CD4-positive, CD25-positive, alpha-beta regulatory T cell (primary cell): ENCODE data around the gene BCAS1. TPM values are rescaled to one million over a fixed set of nuclear protein-coding genes. Genes with fewer than 3 reads are reported as not detected.
A peak's percentile ranks its signal among the peaks of the same experiment; 100 is the strongest.

Experiments
- ATAC-seq, 2 donors: fragments of 150-1000 bp; cut with Tn5 transposase; one replicate each; pipeline ENCODE4 v1.10.0; 2021; ENCODE audit warnings: low read depth in 2 of 2, moderate number of reproducible peaks in 2 of 2, moderate library complexity in 1 of 2
- DNase-seq, 3 donors: peaks; one replicate each; pipeline versions ENCODE4 v3.0.0 to v3.0.0-alpha.2; 2012 to 2022; ENCODE audit warnings: mixed read lengths in 1 of 3
- H3K27ac ChIP-seq: one replicate; pipeline ENCODE4 v1.7.0; 2013; ENCODE audit warnings: mild to moderate bottlenecking, low read length; ENCODE audit not compliant: insufficient read depth, poor library complexity, severe bottlenecking
- H3K27me3 ChIP-seq: one replicate; pipeline ENCODE4 v1.7.0; 2013; ENCODE audit warnings: low read length; ENCODE audit not compliant: control insufficient read depth, insufficient read depth
- H3K36me3 ChIP-seq: one replicate; pipeline ENCODE4 v1.7.0; 2013; ENCODE audit warnings: mild to moderate bottlenecking, low read length, moderate library complexity; ENCODE audit not compliant: control insufficient read depth, insufficient read depth
- H3K4me1 ChIP-seq: 2 replicates; pipeline ENCODE4 v1.7.0; 2013; ENCODE audit warnings: mild to moderate bottlenecking, low read length; ENCODE audit not compliant: insufficient read depth, control insufficient read depth, poor library complexity, severe bottlenecking
- H3K4me3 ChIP-seq: one replicate; pipeline ENCODE4 v1.7.0; 2013; ENCODE audit warnings: low read depth, mild to moderate bottlenecking, low read length, moderate library complexity
- H3K9me3 ChIP-seq, 2 experiments: 1 replicate in 1 of 2; 2 replicates in 1 of 2; pipeline ENCODE4 v1.7.0; 2013; ENCODE audit warnings: low read length in 2 of 2, mild to moderate bottlenecking in 1 of 2, moderate library complexity in 1 of 2; ENCODE audit not compliant: control insufficient read depth in 2 of 2
- H3K27ac Mint-ChIP-seq, 3 donors: one replicate each; pipeline ENCODE4 v1.8.0; 2020 to 2022; ENCODE audit warnings: mild to moderate bottlenecking in 3 of 3, mixed read lengths in 3 of 3, moderate library complexity in 2 of 3
- H3K27me3 Mint-ChIP-seq: one replicate; pipeline ENCODE4 v1.8.0; 2022; ENCODE audit warnings: mild to moderate bottlenecking, mixed read lengths
- H3K36me3 Mint-ChIP-seq: one replicate; pipeline ENCODE4 v1.8.0; 2020; ENCODE audit warnings: mixed read lengths
- H3K4me1 Mint-ChIP-seq, 4 donors: one replicate each; pipeline ENCODE4 v1.8.0; 2020 to 2022; ENCODE audit warnings: mixed read lengths in 4 of 4, mild to moderate bottlenecking in 1 of 4
- H3K4me3 Mint-ChIP-seq, 4 donors: one replicate each; pipeline ENCODE4 v1.8.0; 2020 to 2022; ENCODE audit warnings: mild to moderate bottlenecking in 4 of 4, mixed read lengths in 4 of 4, moderate library complexity in 3 of 4
- H3K9me3 Mint-ChIP-seq, 7 donors: one replicate each; pipeline ENCODE4 v1.8.0; 2020 to 2022; ENCODE audit warnings: mixed read lengths in 7 of 7, mild to moderate bottlenecking in 3 of 7, moderate library complexity in 2 of 7
- polyA plus RNA-seq, 4 donors: library from polyadenylated mRNA; unstranded; fragments of 300-500 nt; fragmentation: Illumina TruSeq; gene quantifications; one replicate each; pipeline ENCODE4 v1.2.3, GENCODE V29; 2021
- total RNA-seq: library from RNA; stranded (reverse); gene quantifications from one replicate; pipeline ENCODE4 v1.2.3, GENCODE V29; 2022

BCAS1 gene
- total and polyA plus RNA-seq, 5 donors from 2014 or later: 0.81 to 17.3 (median 12.9) TPM

DNA sequence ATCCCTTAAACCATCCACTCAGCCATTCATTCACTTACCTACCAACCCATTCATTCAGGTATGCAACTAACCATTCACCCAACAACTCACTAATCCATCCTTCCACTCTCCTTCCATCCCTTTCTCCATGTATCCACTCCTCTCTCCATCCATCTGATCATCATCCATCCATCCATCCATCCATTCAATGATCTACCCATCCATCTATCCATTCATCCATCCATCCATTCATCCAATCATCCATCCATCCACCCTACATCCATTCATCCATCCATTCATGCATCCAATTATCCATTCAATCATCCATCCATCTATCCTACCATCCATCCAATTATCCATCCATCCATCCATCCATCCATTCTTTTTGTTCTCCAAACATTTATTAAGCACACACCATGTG is 13.8 kb upstream of the BCAS1 start:
- peaks cover 3% of the 10 kb centered on the region for H3K27me3 ChIP-seq
- H3K4me1 Mint-ChIP-seq: peaks cover 0 to 10% (median 4%) of the 10 kb centered on the region in 4 donors
- no peak for ATAC-seq
- no peaks in the 10 kb centered on the region for H3K36me3 ChIP-seq
- H3K4me3 Mint-ChIP-seq: no peak overlapping the region
- peak overlapping the region in 1 of 3 donors; percentile 34 for H3K27ac Mint-ChIP-seq
- H3K27me3 Mint-ChIP-seq: no peaks in the 10 kb centered on the region
- DNase-seq: no peak
- H3K27ac ChIP-seq: no peak overlapping the region
- no peak overlapping the region for H3K4me3 ChIP-seq
- peaks cover 3% of the 10 kb centered on the region for H3K36me3 Mint-ChIP-seq
- H3K9me3 Mint-ChIP-seq: peaks cover 0 to 9% (median 0%) of the 10 kb centered on the region in 7 donors
- H3K9me3 ChIP-seq: no peaks in the 10 kb centered on the region
- peaks cover under 1% of the 10 kb centered on the region for H3K4me1 ChIP-seq

DNA sequence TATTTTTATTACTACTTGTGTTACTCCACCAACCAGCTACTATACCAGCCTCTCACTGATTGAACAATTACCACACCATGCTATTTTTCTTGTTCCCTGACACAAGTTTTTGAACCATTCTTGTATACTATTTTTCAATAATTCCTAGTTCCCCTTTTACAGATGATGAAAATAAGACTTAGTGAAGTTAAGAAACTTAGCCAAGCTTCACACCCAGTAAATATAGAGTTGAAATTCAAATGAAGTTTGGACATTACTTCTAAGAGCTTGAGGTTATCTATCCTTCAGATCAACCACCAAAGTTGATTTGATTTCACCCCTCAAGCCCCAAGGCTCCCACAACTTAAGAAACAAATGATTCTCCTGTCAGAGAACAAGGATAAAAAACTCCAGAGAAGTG is 13.1 kb upstream of the BCAS1 start:
- H3K4me3 ChIP-seq: no peak overlapping the region
- no peaks in the 10 kb centered on the region for H3K27me3 Mint-ChIP-seq
- DNase-seq (no peak), ATAC-seq (no peak)
- H3K27ac Mint-ChIP-seq: no peak overlapping the region
- peaks cover 3% of the 10 kb centered on the region for H3K27me3 ChIP-seq
- no peaks in the 10 kb centered on the region for H3K9me3 ChIP-seq
- H3K4me1 Mint-ChIP-seq: peaks cover 5 to 13% (median 8%) of the 10 kb centered on the region in 4 donors
- no peaks in the 10 kb centered on the region for H3K36me3 ChIP-seq
- H3K9me3 Mint-ChIP-seq: peaks cover 0 to 9% (median 0%) of the 10 kb centered on the region in 7 donors
- H3K27ac ChIP-seq: no peak overlapping the region
- H3K4me3 Mint-ChIP-seq: no peak overlapping the region
- H3K4me1 ChIP-seq: peaks cover 8% of the 10 kb centered on the region
- peaks cover 3% of the 10 kb centered on the region for H3K36me3 Mint-ChIP-seq

DNA sequence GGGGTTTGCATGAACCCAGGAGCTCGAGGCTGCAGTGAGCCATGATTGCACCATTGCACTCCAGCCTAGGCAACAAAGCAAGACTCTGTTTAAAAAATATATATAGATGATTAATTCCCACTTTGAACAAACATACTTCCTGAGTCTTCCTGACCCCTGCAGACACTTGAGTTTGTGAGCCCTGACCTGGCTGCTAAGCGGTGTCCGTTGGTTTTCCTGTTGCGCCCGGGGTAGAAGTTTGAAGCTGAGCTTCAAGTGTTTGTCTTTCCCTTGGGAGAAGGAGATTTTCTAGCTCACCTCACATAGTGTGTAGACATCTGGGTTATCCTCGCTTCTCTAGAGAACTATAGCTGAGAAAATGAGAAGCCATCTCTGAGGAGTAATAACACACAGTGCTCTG is 11.7 kb upstream of the BCAS1 start:
- H3K36me3 ChIP-seq: no peaks in the 10 kb centered on the region
- H3K36me3 Mint-ChIP-seq: peaks cover 3% of the 10 kb centered on the region
- peaks cover 0 to 9% (median 0%) of the 10 kb centered on the region in 7 donors for H3K9me3 Mint-ChIP-seq
- ATAC-seq (no peak), DNase-seq (no peak)
- H3K4me3 Mint-ChIP-seq: no peak overlapping the region
- no peaks in the 10 kb centered on the region for H3K27me3 Mint-ChIP-seq
- no peak overlapping the region for H3K27ac ChIP-seq
- no peak overlapping the region for H3K4me3 ChIP-seq
- peaks cover 3% of the 10 kb centered on the region for H3K27me3 ChIP-seq
- no peak overlapping the region for H3K27ac Mint-ChIP-seq
- H3K4me1 Mint-ChIP-seq: peaks cover 11 to 20% (median 14%) of the 10 kb centered on the region in 4 donors
- H3K9me3 ChIP-seq: no peaks in the 10 kb centered on the region
- peaks cover 12% of the 10 kb centered on the region for H3K4me1 ChIP-seq

DNA sequence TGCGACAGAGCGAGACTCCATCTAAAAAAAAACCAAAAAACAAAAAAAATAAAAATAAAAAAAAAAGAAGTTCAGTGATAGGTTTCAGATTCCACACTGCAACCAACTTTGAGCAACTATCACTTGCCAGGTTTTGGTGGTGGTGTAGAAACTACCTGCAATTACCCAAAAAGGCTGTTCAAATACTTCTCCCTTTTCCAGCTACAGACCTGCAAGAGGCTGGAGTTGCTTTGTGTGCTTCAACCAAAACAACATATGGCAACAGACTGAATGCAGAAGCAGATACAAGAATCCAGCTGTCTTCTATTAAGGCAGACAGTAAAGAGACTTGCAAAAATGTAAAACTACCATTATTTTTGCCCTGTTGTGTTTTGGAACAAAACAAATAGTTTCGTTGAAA is 9.3 kb upstream of the BCAS1 start:
- ATAC-seq (no peak), DNase-seq (no peak)
- Mint-ChIP-seq H3K27me3 (no peaks in the 10 kb centered on the region), H3K27ac (no peak overlapping the region), H3K36me3 (peaks cover 3% of the 10 kb centered on the region), H3K9me3 (peaks cover 0 to 9% (median 0%) of the 10 kb centered on the region in 7 donors), H3K4me1 (peaks cover 11 to 20% (median 14%) of the 10 kb centered on the region in 4 donors), H3K4me3 (no peak overlapping the region)
- Histone ChIP-seq H3K27me3 (peaks cover 3% of the 10 kb centered on the region), H3K27ac (no peak overlapping the region), H3K4me1 (peaks cover 12% of the 10 kb centered on the region), H3K36me3 (no peaks in the 10 kb centered on the region), H3K4me3 (no peak overlapping the region), H3K9me3 (no peaks in the 10 kb centered on the region)

DNA sequence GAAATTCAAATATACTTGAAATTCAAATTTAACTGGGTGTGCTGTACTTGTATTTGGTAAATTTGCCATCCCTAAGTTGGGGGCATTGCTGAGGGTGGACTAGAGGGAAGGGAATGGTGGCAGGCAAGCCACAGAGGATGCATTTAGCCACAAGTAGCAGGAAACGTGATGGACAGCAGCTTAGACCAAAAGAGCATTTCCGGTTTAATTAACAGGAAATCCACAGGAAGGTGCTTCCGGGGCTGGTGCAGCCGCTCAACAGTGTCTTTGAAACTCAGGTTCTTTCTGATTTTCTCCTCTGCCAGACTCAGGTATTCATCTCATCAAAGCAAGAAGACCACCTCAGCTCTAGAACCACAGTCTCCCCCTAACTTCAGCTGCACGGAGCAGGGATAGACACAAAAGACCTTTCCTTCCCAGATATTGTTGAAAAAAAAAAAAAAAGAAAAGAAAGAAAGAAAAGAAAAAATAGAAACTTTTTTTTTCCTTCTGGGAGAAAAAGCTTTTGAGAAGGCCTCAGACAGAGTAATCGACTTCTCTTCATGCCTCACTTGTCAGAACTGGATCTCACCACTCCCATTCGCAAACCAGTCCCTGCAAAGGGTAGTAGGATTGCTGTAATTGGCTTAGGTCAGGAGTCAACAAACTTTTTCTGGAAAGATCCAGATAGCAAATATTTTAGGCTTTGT is 8.0 kb upstream of the BCAS1 start:
- Mint-ChIP-seq H3K36me3 (no peaks in the 10 kb centered on the region), H3K4me1 (peaks cover 11 to 20% (median 12%) of the 10 kb centered on the region in 4 donors), H3K27me3 (no peaks in the 10 kb centered on the region), H3K27ac (peak overlapping the region; percentile 65 to 92 (median 86)), H3K4me3 (peak overlapping the region in 3 of 4 donors; percentile 16 to 76 (median 69)), H3K9me3 (peaks cover 0 to 4% (median 0%) of the 10 kb centered on the region in 7 donors)
- Histone ChIP-seq H3K27ac (peak overlapping the region; percentile 10), H3K27me3 (no peaks in the 10 kb centered on the region), H3K9me3 (no peaks in the 10 kb centered on the region), H3K36me3 (no peaks in the 10 kb centered on the region), H3K4me1 (peaks cover 12% of the 10 kb centered on the region), H3K4me3 (peak overlapping the region; percentile 47)
- ATAC-seq (no peak), DNase-seq (peak in 2 of 3 donors; percentile 6 to 77)

DNA sequence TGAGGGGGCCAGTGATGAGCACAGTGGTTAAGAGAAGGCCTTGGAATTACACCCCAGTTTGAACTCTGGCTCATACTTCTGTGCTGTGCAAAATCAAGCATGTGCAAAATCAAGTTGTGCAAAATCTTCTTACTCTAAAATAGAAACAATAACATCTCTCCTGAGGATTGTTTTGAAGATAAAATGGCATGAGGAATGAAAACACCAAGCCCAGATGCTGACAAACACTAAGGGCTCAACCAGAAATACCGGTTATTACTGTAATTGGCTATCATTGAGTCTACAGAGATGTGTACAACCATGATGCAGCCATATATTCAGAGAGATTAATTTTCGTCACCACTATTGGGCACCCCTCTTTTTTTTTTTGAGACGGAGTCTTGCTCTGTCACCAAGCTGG is 5.9 kb upstream of the BCAS1 start:
- DNase-seq (no peak), ATAC-seq (no peak)
- no peaks in the 10 kb centered on the region for H3K9me3 ChIP-seq
- H3K27me3 ChIP-seq: no peaks in the 10 kb centered on the region
- Mint-ChIP-seq H3K4me3 (no peak overlapping the region), H3K4me1 (peaks cover 8 to 20% (median 11%) of the 10 kb centered on the region in 4 donors), H3K27ac (no peak overlapping the region), H3K9me3 (no peaks in the 10 kb centered on the region), H3K36me3 (no peaks in the 10 kb centered on the region), H3K27me3 (no peaks in the 10 kb centered on the region)
- H3K4me3 ChIP-seq: no peak overlapping the region
- no peak overlapping the region for H3K27ac ChIP-seq
- H3K4me1 ChIP-seq: peaks cover 12% of the 10 kb centered on the region
- H3K36me3 ChIP-seq: no peaks in the 10 kb centered on the region

DNA sequence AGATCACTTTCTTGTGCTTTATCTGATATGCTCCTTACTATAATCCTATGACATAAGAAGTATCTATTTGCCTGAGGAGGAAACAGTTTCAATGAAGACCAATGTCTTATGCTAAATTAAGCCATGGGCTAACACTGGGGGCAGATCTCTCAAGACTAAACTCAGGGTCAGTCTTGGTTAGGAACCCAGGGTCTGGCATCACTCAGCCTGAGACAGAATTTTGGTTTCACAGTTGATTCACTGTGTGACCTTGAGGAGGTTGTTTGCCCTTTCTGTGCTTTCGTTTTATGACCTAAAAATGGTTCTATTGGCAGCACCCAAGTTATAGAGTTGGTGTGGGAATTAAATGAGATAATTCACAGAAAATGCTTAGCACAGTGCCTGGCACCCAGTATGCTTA is 4.9 kb upstream of the BCAS1 start:
- Histone ChIP-seq H3K4me1 (peaks cover 12% of the 10 kb centered on the region), H3K9me3 (no peaks in the 10 kb centered on the region), H3K36me3 (no peaks in the 10 kb centered on the region), H3K4me3 (no peak overlapping the region), H3K27ac (no peak overlapping the region), H3K27me3 (no peaks in the 10 kb centered on the region)
- Mint-ChIP-seq H3K4me1 (peaks cover 8 to 17% (median 10%) of the 10 kb centered on the region in 4 donors), H3K4me3 (no peak overlapping the region), H3K27ac (peak overlapping the region in 1 of 3 donors; percentile 17), H3K36me3 (no peaks in the 10 kb centered on the region), H3K27me3 (no peaks in the 10 kb centered on the region), H3K9me3 (no peaks in the 10 kb centered on the region)
- ATAC-seq (no peak), DNase-seq (no peak)

DNA sequence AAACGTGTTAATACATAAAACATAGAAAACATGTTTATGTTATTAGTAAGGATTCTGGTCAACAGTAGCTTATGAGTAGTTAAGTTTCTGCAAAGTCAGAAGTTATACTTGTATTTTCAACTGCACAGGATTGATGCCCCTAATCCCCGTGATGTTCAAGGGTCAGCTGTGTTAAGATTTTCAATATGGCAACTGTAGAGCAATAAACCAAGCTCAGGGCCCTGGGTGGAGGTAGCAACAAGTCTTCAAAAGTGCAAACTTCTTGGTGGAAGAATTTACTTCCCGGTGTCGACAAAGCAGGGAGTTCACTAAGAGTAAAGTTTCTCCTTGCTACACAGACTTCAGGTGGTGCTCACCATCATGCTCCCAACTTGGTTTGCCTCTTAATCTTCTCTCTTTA is 4.1 kb upstream of the BCAS1 start:
- no peak overlapping the region for H3K4me3 ChIP-seq
- no peak overlapping the region for H3K27ac ChIP-seq
- no peaks in the 10 kb centered on the region for H3K27me3 ChIP-seq
- H3K4me3 Mint-ChIP-seq: no peak overlapping the region
- no peak overlapping the region for H3K27ac Mint-ChIP-seq
- H3K9me3 ChIP-seq: no peaks in the 10 kb centered on the region
- ATAC-seq: no peak
- peaks cover 12% of the 10 kb centered on the region for H3K4me1 ChIP-seq
- no peaks in the 10 kb centered on the region for H3K27me3 Mint-ChIP-seq
- DNase-seq: no peak
- H3K9me3 Mint-ChIP-seq: no peaks in the 10 kb centered on the region
- peaks cover 8 to 15% (median 10%) of the 10 kb centered on the region in 4 donors for H3K4me1 Mint-ChIP-seq
- no peaks in the 10 kb centered on the region for H3K36me3 ChIP-seq
- H3K36me3 Mint-ChIP-seq: no peaks in the 10 kb centered on the region
